Left lung (tissue), 10 donors: ENCODE data around the gene SMAD2. TPM values are rescaled to one million over a fixed set of nuclear protein-coding genes. Genes with fewer than 3 reads are reported as not detected.

Source experiments
- ATAC-seq: fragments of 200-7000 bp; cut with Tn5 transposase; one replicate; pipeline ENCODE4 v1.9.1; 2020; ENCODE audit warnings: moderate library complexity
- DNase-seq, 4 donors: peaks; one replicate each; pipeline ENCODE4 v3.0.0-alpha.2; 2013 to 2020
- H3K27ac ChIP-seq, 2 donors: fragments of 200-600 bp; sonication (generic) in 1 of 2; one replicate each; pipeline versions ENCODE4 v1.5.0 to v1.8.0; 2020 to 2021
- H3K27me3 ChIP-seq, 2 donors: fragments of 200-600 bp; sonication (generic) in 1 of 2; one replicate each; pipeline versions ENCODE4 v1.5.0 to v1.8.0; 2020 to 2021
- H3K36me3 ChIP-seq, 2 donors: fragments of 200-600 bp; sonication (generic) in 1 of 2; one replicate each; pipeline versions ENCODE4 v1.5.0 to v1.8.0; 2020 to 2021
- H3K4me1 ChIP-seq, 2 donors: fragments of 200-600 bp; one replicate each; pipeline ENCODE4 v1.8.0; 2021
- H3K4me3 ChIP-seq, 2 donors: fragments of 200-600 bp; sonication (generic) in 1 of 2; one replicate each; pipeline versions ENCODE4 v1.5.0 to v1.8.0; 2020 to 2021; ENCODE audit warnings: mild to moderate bottlenecking in 1 of 2
- H3K9me3 ChIP-seq, 2 donors: fragments of 200-600 bp; sonication (generic) in 1 of 2; one replicate each; pipeline versions ENCODE4 v1.5.0 to v1.8.0; 2020 to 2021
- CTCF ChIP-seq, 2 donors: fragments of 200-600 bp; sonication (generic) in 1 of 2; IDR thresholded peaks; one replicate each; pipeline versions ENCODE4 v1.5.0 to v1.8.0; 2021; ENCODE audit warnings: antibody characterized with exemption in 2 of 2
- intact Hi-C, 2 donors: fragments of 100-400 bp; cut with DNase I; formaldehyde crosslinking; loops; one replicate each; pipeline versions ENCODE4 v1.11.2 to v1.14.2; 2022
- polyA plus RNA-seq, 6 donors: library from polyadenylated mRNA; unstranded; fragments of 120-200 nt; gene quantifications; one replicate each; pipeline ENCODE4 v1.2.1, GENCODE V29; 2013; ENCODE audit not compliant: insufficient read length in 6 of 6
- total RNA-seq, 2 donors: library from RNA; stranded (reverse); fragmentation: NEBNext Ultra II Directional; extraction: Animal tissue kit (Norgen Biotek cat#: 25700); gene quantifications; one replicate each; pipeline ENCODE4 v1.2.1, GENCODE V29; 2021
- donor health status: DM: no; HTN: yes; CAD: no.
- donor health status: DM: no; HTN: no; CAD: no.

The SMAD2 gene
- total and polyA plus RNA-seq, 8 donors = 75.9 to 143 (median 85.9) TPM

GRCh38 chr18:47932190-47932589, 1.7 kb upstream of the SMAD2 start:
- TF ChIP-seq CTCF (IDR thresholded peaks at IDR 0.05) = no peak
- no peaks in the 10 kb centered on the region for H3K27me3 ChIP-seq
- no peaks in the 10 kb centered on the region for H3K9me3 ChIP-seq
- peak overlapping the region in 1 of 2 donors; percentile 84 for H3K4me3 ChIP-seq
- H3K27ac ChIP-seq = peak overlapping the region; percentile 98 to 99
- no peaks in the 10 kb centered on the region for H3K36me3 ChIP-seq
- intact Hi-C loops = no loop called here
- peaks cover 0 to 43% of the 10 kb centered on the region in 2 donors for H3K4me1 ChIP-seq
- DNase-seq (no peak), ATAC-seq (no peak)

GRCh38 chr18:47931718-47932103, 1.3 kb upstream of the SMAD2 start:
- DNase-seq = peak in 2 of 4 donors; percentile 30 to 50
- H3K36me3 ChIP-seq = no peaks in the 10 kb centered on the region
- H3K4me1 ChIP-seq = peaks cover 2 to 47% of the 10 kb centered on the region in 2 donors
- no peaks in the 10 kb centered on the region for H3K27me3 ChIP-seq
- H3K9me3 ChIP-seq = no peaks in the 10 kb centered on the region
- peak overlapping the region; percentile 65 to 84 for H3K4me3 ChIP-seq
- H3K27ac ChIP-seq = peak overlapping the region; percentile 98 to 99
- intact Hi-C loops = no loop called here
- TF ChIP-seq CTCF (IDR thresholded peaks at IDR 0.05) = no peak
- peak; percentile 7 for ATAC-seq

- peak overlapping the region; percentile 65 to 84 for H3K4me3 ChIP-seq
- H3K36me3 ChIP-seq = no peaks in the 10 kb centered on the region
- H3K9me3 ChIP-seq = no peaks in the 10 kb centered on the region
- no peaks in the 10 kb centered on the region for H3K27me3 ChIP-seq
- H3K27ac ChIP-seq = peak overlapping the region; percentile 98 to 99
- ATAC-seq (peak; percentile 90), DNase-seq (peak; percentile 94 to 98 (median 98))
- intact Hi-C loops = no loop called here
- peaks cover 6 to 53% of the 10 kb centered on the region in 2 donors for H3K4me1 ChIP-seq
- no peak for TF ChIP-seq CTCF (IDR thresholded peaks at IDR 0.05)
Measured at GRCh38 chr18:47930931-47931717, 665 bp upstream of the SMAD2 start.

- TF ChIP-seq CTCF (IDR thresholded peaks at IDR 0.05) = no peak
- Histone ChIP-seq H3K27ac (peak overlapping the region; percentile 98 to 99), H3K27me3 (no peaks in the 10 kb centered on the region), H3K9me3 (no peaks in the 10 kb centered on the region), H3K36me3 (no peaks in the 10 kb centered on the region), H3K4me1 (peaks cover 10 to 54% of the 10 kb centered on the region in 2 donors), H3K4me3 (peak overlapping the region; percentile 64 to 84)
- ATAC-seq (no peak), DNase-seq (no peak)
- intact Hi-C loops = no loop called here
Measured at GRCh38 chr18:47929681-47930198, 719 bp downstream of the SMAD2 start.

- no peak for TF ChIP-seq CTCF (IDR thresholded peaks at IDR 0.05)
- Histone ChIP-seq H3K27me3 (no peaks in the 10 kb centered on the region), H3K4me3 (peak overlapping the region in 1 of 2 donors; percentile 84), H3K4me1 (peaks cover 10 to 59% of the 10 kb centered on the region in 2 donors), H3K36me3 (no peaks in the 10 kb centered on the region), H3K27ac (peak overlapping the region in 1 of 2 donors; percentile 4), H3K9me3 (no peaks in the 10 kb centered on the region)
- ATAC-seq (no peak), DNase-seq (no peak)
- intact Hi-C loops = no loop called here
Measured at GRCh38 chr18:47928466-47928865, 2.0 kb downstream of the SMAD2 start.
